Endothelial cell of umbilical vein (primary cell): ENCODE measurements around the gene NCAN. TPM values are rescaled to one million over a fixed set of nuclear protein-coding genes. Genes with fewer than 3 reads are reported as not detected.

Source experiments
- BruUV-seq: library from RNA; stranded (reverse); fragments of 400-500 nt; replicated peaks from 2 replicates; lab custom pipeline; 2021; lab: Mats Ljungman, UMichigan
- CTCF ChIA-PET: fragments of 300-600, 350-600 bp; sonication (Branson Sonifier 250); formaldehyde crosslinking; loops from one replicate; lab custom pipeline; 2021; ENCODE audit warnings: antibody characterized with exemption, inconsistent platforms; lab: Charles Lee
- POLR2A ChIA-PET: fragments of 300-600, 350-600 bp; sonication (Branson Sonifier 250); formaldehyde crosslinking; loops from one replicate; lab custom pipeline; 2021; ENCODE audit warnings: antibody characterized with exemption, inconsistent platforms; lab: Charles Lee
- DNase-seq: peaks from one replicate; pipeline ENCODE4 v3.0.0-alpha.2; 2011; ENCODE audit warnings: low read depth, low spot score
- FAIRE-seq: peaks from 2 replicates; lab custom pipeline; 2011; peaks lifted over from hg19 to GRCh38; lab: Jason Lieb, UNC
- H2AFZ ChIP-seq: 2 replicates; pipeline ENCODE4 v1.6.0; 2012; ENCODE audit warnings: low read depth, low read length, control low read depth, inconsistent platforms
- H3K27ac ChIP-seq: 2 replicates; pipeline ENCODE4 v1.5.1; 2011; ENCODE audit warnings: low read depth, mild to moderate bottlenecking, control low read depth, low read length, moderate library complexity; ENCODE audit not compliant: insufficient read depth
- H3K27me3 ChIP-seq, 2 experiments: 2 replicates each; pipeline versions ENCODE4 v1.6.0 to v1.6.1; 2011; ENCODE audit warnings: low read length in 2 of 2, mixed read lengths in 1 of 2; ENCODE audit not compliant: control insufficient read depth in 2 of 2, insufficient read depth in 2 of 2
- H3K36me3 ChIP-seq, 2 experiments: 2 replicates in 1 of 2; 3 replicates in 1 of 2; pipeline ENCODE4 v1.5.1; 2011; ENCODE audit warnings: low read length in 2 of 2, mild to moderate bottlenecking in 1 of 2, moderate library complexity in 1 of 2; ENCODE audit not compliant: control insufficient read depth in 2 of 2, insufficient read depth in 2 of 2; ENCODE audit errors: extremely low read depth in 1 of 2
- H3K4me1 ChIP-seq: 3 replicates; pipeline ENCODE4 v1.5.1; 2011; ENCODE audit warnings: mild to moderate bottlenecking, low read length; ENCODE audit not compliant: control insufficient read depth, insufficient read depth; ENCODE audit errors: extremely low read depth
- H3K4me2 ChIP-seq: 2 replicates; pipeline ENCODE4 v1.6.1; 2011; ENCODE audit warnings: low read length, control low read depth, mixed read lengths; ENCODE audit not compliant: insufficient read depth
- H3K4me3 ChIP-seq, 3 experiments: fragments of 200-600 bp in 1 of 3; sonication (generic), shearing (Covaris generic) in 1 of 3; replicated peaks in 1 of 3; 2 replicates each; pipeline ENCODE4 v1.5.1; 2011 to 2016; ENCODE audit warnings: control low read depth in 3 of 3, low read length in 3 of 3, mild to moderate bottlenecking in 2 of 3, inconsistent platforms in 1 of 3, low read depth in 1 of 3, moderate library complexity in 1 of 3; ENCODE audit not compliant: insufficient read depth in 1 of 3
- H3K79me2 ChIP-seq: 2 replicates; pipeline ENCODE4 v1.6.0; 2012; ENCODE audit warnings: low read length, inconsistent platforms; ENCODE audit not compliant: control insufficient read depth, insufficient read depth
- H3K9ac ChIP-seq: replicated peaks from 2 replicates; pipeline ENCODE3; 2011; ENCODE audit warnings: low read length, control low read depth; ENCODE audit not compliant: insufficient read depth; ENCODE audit errors: extremely low read depth
- H3K9me1 ChIP-seq: replicated peaks from 3 replicates; pipeline ENCODE4 v1.6.0; 2011; ENCODE audit warnings: mild to moderate bottlenecking, low read length; ENCODE audit not compliant: control insufficient read depth, insufficient read depth; ENCODE audit errors: extremely low read depth
- H3K9me3 ChIP-seq: replicated peaks from 2 replicates; pipeline ENCODE4 v1.5.1; 2012; ENCODE audit warnings: low read length, inconsistent platforms; ENCODE audit not compliant: control insufficient read depth, insufficient read depth
- H4K20me1 ChIP-seq: replicated peaks from 2 replicates; pipeline ENCODE3; 2011; ENCODE audit warnings: mild to moderate bottlenecking, low read length; ENCODE audit not compliant: control insufficient read depth, insufficient read depth; ENCODE audit errors: extremely low read depth
- CTCF ChIP-seq, 2 donors: IDR thresholded peaks; 1 replicate in 1 of 2; 2 replicates in 1 of 2; pipeline ENCODE4 v1.5.1; 2011; ENCODE audit warnings: low read length in 2 of 2, mild to moderate bottlenecking in 2 of 2, moderate library complexity in 2 of 2, control low read depth in 1 of 2, inconsistent platforms in 1 of 2, low read depth in 1 of 2; ENCODE audit not compliant: insufficient read depth in 1 of 2; ENCODE audit errors: extremely low read depth in 1 of 2
- EZH2 ChIP-seq: IDR thresholded peaks from 2 replicates; pipeline ENCODE4 v1.6.1; 2012; ENCODE audit warnings: borderline replicate concordance, low read depth, mild to moderate bottlenecking, moderate library complexity, low read length, inconsistent platforms; ENCODE audit not compliant: severe bottlenecking
- FOS ChIP-seq: IDR thresholded peaks from 2 replicates; pipeline ENCODE4 v1.6.1; 2011; ENCODE audit warnings: mild to moderate bottlenecking, low read length, moderate library complexity, borderline replicate concordance; ENCODE audit not compliant: insufficient read depth
- GATA2 ChIP-seq: IDR thresholded peaks from 2 replicates; pipeline ENCODE4 v1.7.0; 2011; ENCODE audit warnings: low read depth, mild to moderate bottlenecking, moderate library complexity, mixed read lengths, low read length; ENCODE audit not compliant: insufficient read length, insufficient read depth
- JUN ChIP-seq: IDR thresholded peaks from 2 replicates; pipeline ENCODE4 v1.6.1; 2011; ENCODE audit warnings: borderline replicate concordance, low read depth; ENCODE audit not compliant: insufficient read length, insufficient read depth
- MYC ChIP-seq: IDR thresholded peaks from one replicate; pipeline ENCODE4 v1.6.1; 2011; ENCODE audit warnings: mild to moderate bottlenecking, low read depth, low read length
- POLR2A ChIP-seq: IDR thresholded peaks from 2 replicates; pipeline ENCODE4 v1.6.1; 2012; ENCODE audit warnings: low read depth, mild to moderate bottlenecking, control low read depth, low read length
- POLR2AphosphoS5 ChIP-seq: IDR thresholded peaks from 2 replicates; pipeline ENCODE4 v1.6.1; 2012; ENCODE audit warnings: low read depth, mild to moderate bottlenecking, control low read depth, low read length, moderate library complexity; ENCODE audit not compliant: insufficient read depth
- dilution Hi-C: fragments of 300-500 bp; cut with MboI; formaldehyde crosslinking; loops from one replicate; pipeline ENCODE4 v1.15.0; 2019; ENCODE audit warnings: low sequenced_read_pairs; ENCODE audit not compliant: extremely low pct_ligation_motif_present
- intact Hi-C: fragments of 100-400 bp; cut with micrococcal nuclease; formaldehyde crosslinking; loops from one replicate; pipeline ENCODE4 v1.10.0; 2022
- polyA plus RNA-seq, 4 experiments: library from polyadenylated mRNA; depleted of rRNA in 3 of 4; stranded (reverse) in 3 of 4; unstranded in 1 of 4; fragments of >200 nt; gene quantifications; 2 replicates each; pipeline versions ENCODE4 v1.2.1 to v1.2.3, GENCODE V29; 2011 to 2012; ENCODE audit warnings: missing spikeins in 1 of 4
- total RNA-seq: library from RNA; stranded (reverse); gene quantifications from 2 replicates; pipeline ENCODE4 v1.2.3, GENCODE V29; 2021
- TF ChIP-seq, protein P1 (sequence below): IDR thresholded peaks from 2 replicates; pipeline ENCODE4 v1.6.1; 2011; ENCODE audit not compliant: insufficient read depth, insufficient read length

Gene NCAN
- total and polyA plus RNA-seq, 2 donors (not counting 3 experiments of a cell fraction or from before 2014, with no cell fraction given): not detected

DNA sequence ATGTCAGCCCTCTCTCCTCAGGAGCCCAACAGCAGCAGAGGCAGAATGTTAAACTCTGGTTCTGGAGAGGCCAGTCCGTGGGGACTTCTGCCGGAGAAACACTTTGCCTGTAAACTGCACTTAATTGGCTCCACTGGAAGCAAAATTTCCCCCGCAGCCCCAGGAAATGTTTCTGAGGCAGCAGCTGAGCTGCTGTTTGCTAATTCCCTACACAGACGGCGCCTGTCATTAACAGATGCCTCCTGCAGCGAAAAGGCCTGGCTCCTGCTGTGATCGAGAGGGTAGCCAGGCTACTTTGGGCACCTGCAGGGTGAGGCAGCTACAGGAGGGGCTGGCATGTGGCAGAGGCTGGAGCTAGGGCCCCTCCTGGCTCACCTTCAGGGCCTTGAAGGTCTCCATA, 66.6 kb downstream of the NCAN start:
- no peaks in the 10 kb centered on the region for H3K79me2 ChIP-seq
- DNase-seq: no peak
- no peak overlapping the region for H2AFZ ChIP-seq
- BruUV-seq: no TSS peak
- H3K9me3 ChIP-seq: no peaks in the 10 kb centered on the region
- dilution Hi-C loops: no loop called here
- H3K9me1 ChIP-seq: no peaks in the 10 kb centered on the region
- H3K4me2 ChIP-seq: no peak overlapping the region
- CTCF ChIA-PET: no interaction called here
- H3K27me3 ChIP-seq: peaks cover 0 to 2% of the 10 kb centered on the region in 2 experiments
- no peak overlapping the region for H3K9ac ChIP-seq
- POLR2A ChIA-PET: no interaction called here
- peaks cover 2 to 34% of the 10 kb centered on the region in 2 experiments for H3K36me3 ChIP-seq
- no peaks in the 10 kb centered on the region for H4K20me1 ChIP-seq
- no peaks in the 10 kb centered on the region for H3K4me1 ChIP-seq
- intact Hi-C loops: no loop called here
- H3K4me3 ChIP-seq: no peak overlapping the region
- no peak for TF ChIP-seq EZH2
- FAIRE-seq: no peak
- no peak overlapping the region for H3K27ac ChIP-seq

- H2AFZ ChIP-seq: no peak overlapping the region
- ChIA-PET CTCF (no interaction called here), POLR2A (no interaction called here)
- DNase-seq (no peak), FAIRE-seq (no peak)
- no peaks in the 10 kb centered on the region for H3K9me3 ChIP-seq
- H3K27ac ChIP-seq: no peak overlapping the region
- no peak overlapping the region for H3K4me3 ChIP-seq
- H3K36me3 ChIP-seq: peaks cover 2 to 34% of the 10 kb centered on the region in 2 experiments
- H4K20me1 ChIP-seq: no peaks in the 10 kb centered on the region
- no TSS peak for BruUV-seq
- H3K9ac ChIP-seq: no peak overlapping the region
- H3K9me1 ChIP-seq: no peaks in the 10 kb centered on the region
- no peak overlapping the region for H3K4me2 ChIP-seq
- intact Hi-C loops: no loop called here
- dilution Hi-C loops: no loop called here
- H3K27me3 ChIP-seq: no peaks in the 10 kb centered on the region
- H3K79me2 ChIP-seq: no peaks in the 10 kb centered on the region
- no peak for TF ChIP-seq EZH2
- no peak for TF ChIP-seq JUN
- TF ChIP-seq POLR2AphosphoS5: no peak
- no peak for TF ChIP-seq FOS
- TF ChIP-seq GATA2: no peak
- TF ChIP-seq MYC: no peak
- TF ChIP-seq, protein P1, sequence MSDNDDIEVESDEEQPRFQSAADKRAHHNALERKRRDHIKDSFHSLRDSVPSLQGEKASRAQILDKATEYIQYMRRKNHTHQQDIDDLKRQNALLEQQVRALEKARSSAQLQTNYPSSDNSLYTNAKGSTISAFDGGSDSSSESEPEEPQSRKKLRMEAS: no peak
- no peak for TF ChIP-seq POLR2A
- no peak for TF ChIP-seq CTCF (IDR thresholded peaks at IDR 0.05; ENCODE audit: extremely low read depth in 1 of 2, insufficient read depth in 1 of 2, low read depth in 1 of 2, low read length in 2 of 2)
- no peaks in the 10 kb centered on the region for H3K4me1 ChIP-seq
These were observed 67.4 kb downstream of the NCAN start for GRCh38 chr19:19279062-19279612.
